Erythroblast (primary cell): ENCODE results near the gene PCDHGA3.
"Not testable (repeated sequence)": the region's sequence is repeated elsewhere in the genome, so short reads cannot be mapped to it uniquely, and the experiment has no call there.

Experiments
- DNase-seq, 2 experiments: peaks; one replicate each; lab custom pipeline; 2025; lab: John Stamatoyannopoulos, UW
- GATA1 ChIP-seq: IDR thresholded peaks from 2 replicates; pipeline ENCODE4 v1.6.1; 2011; ENCODE audit warnings: low read depth, mild to moderate bottlenecking, control low read depth, low read length, moderate library complexity
- POLR2A ChIP-seq: IDR thresholded peaks from 2 replicates; pipeline ENCODE4 v1.6.1; 2011; ENCODE audit warnings: mild to moderate bottlenecking, low read length

The PCDHGA3 gene

GRCh38 chr5:141330299-141331080 lies 13.1 kb upstream of the PCDHGA3 start, which contains the start of gene PCDHGA1:
Gene PCDHGA1 (plus strand): TSS chr5:141330514.
- DNase-seq = no peak
- TF ChIP-seq GATA1 (no peak), POLR2A (no peak)

- not testable (repeated sequence) for DNase-seq
These were observed 11.1 kb upstream of the PCDHGA3 start for GRCh38 chr5:141332571-141332970.

GRCh38 chr5:141338538-141339306 lies 4.9 kb upstream of the PCDHGA3 start, which contains the start of gene PCDHGA2:
Gene PCDHGA2 (plus strand): TSS chr5:141338760.
- no peak for TF ChIP-seq GATA1
- DNase-seq = peak; percentile 8 to 25

- not testable (repeated sequence) for DNase-seq
These were observed 2.8 kb upstream of the PCDHGA3 start for GRCh38 chr5:141340781-141341354.

GRCh38 chr5:141342773-141343172 lies 856 bp upstream of the PCDHGA3 start:
- TF ChIP-seq GATA1 (no peak), POLR2A (no peak)
- DNase-seq = no peak

- no peak for DNase-seq
- no peak for TF ChIP-seq GATA1
These were observed 379 bp downstream of the PCDHGA3 start for GRCh38 chr5:141343953-141344463.

GRCh38 chr5:141345327-141345726 lies 1.7 kb downstream of the PCDHGA3 start:
- no peak for DNase-seq
- no peak for TF ChIP-seq POLR2A
- no peak for TF ChIP-seq GATA1

- DNase-seq = not testable (repeated sequence)
These were observed 2.4 kb downstream of the PCDHGA3 start for GRCh38 chr5:141346017-141346416.

GRCh38 chr5:141349917-141350619 lies 6.4 kb downstream of the PCDHGA3 start, which contains the start of gene PCDHGB1:
Gene PCDHGB1 (plus strand): TSS chr5:141350099. CDS start chr5:141350261, 162 bp downstream.
- no peak for TF ChIP-seq POLR2A
- no peak for TF ChIP-seq GATA1
- DNase-seq = peak; percentile 10 to 20

- no peak for DNase-seq
- TF ChIP-seq GATA1 = no peak
- TF ChIP-seq POLR2A = no peak
These were observed 8.0 kb downstream of the PCDHGA3 start for GRCh38 chr5:141351591-141351990.

GRCh38 chr5:141354900-141355469 lies 11.4 kb downstream of the PCDHGA3 start, which contains the start of gene PCDHGA4:
Gene PCDHGA4 (plus strand): TSS chr5:141355021. CDS start chr5:141355108, 87 bp downstream.
- TF ChIP-seq POLR2A = no peak
- no peak for TF ChIP-seq GATA1

GRCh38 chr5:141355641-141356040 lies 12.0 kb downstream of the PCDHGA3 start:
- no peak for DNase-seq
- TF ChIP-seq POLR2A = no peak
- TF ChIP-seq GATA1 = no peak

More at GRCh38 chr5:141354900-141355469, 11.4 kb downstream of the PCDHGA3 start, which contains the start of gene PCDHGA4:
- peak in 1 of 2 experiments; percentile 4 for DNase-seq

- no peak for DNase-seq
- TF ChIP-seq POLR2A (no peak), GATA1 (no peak)
These were observed 12.5 kb downstream of the PCDHGA3 start for GRCh38 chr5:141356133-141356532.
